Thyroid gland (tissue), 4 donors: ENCODE data around the gene FCN3.

Experiments used
- CTCF ChIP-seq, 6 experiments: fragments of 200-600 bp in 3 of 6; fragments of 450-650 bp in 3 of 6; sonication (generic) in 3 of 6; IDR thresholded peaks; one replicate each; pipeline ENCODE4 v1.5.1; 2016 to 2019; ENCODE audit warnings: antibody characterized with exemption in 6 of 6, mild to moderate bottlenecking in 2 of 6, inconsistent platforms in 1 of 6, moderate library complexity in 1 of 6
- POLR2A ChIP-seq, 2 donors: fragments of 450-650 bp; IDR thresholded peaks; one replicate each; pipeline ENCODE4 v1.6.1; 2017; ENCODE audit warnings: antibody characterized with exemption in 2 of 2, mild to moderate bottlenecking in 2 of 2, moderate library complexity in 1 of 2

- TF ChIP-seq CTCF (IDR thresholded peaks at IDR 0.05), result no peak
- TF ChIP-seq POLR2A (IDR thresholded peaks at IDR 0.05), result no peak
These were observed 7.4 kb downstream of the FCN3 start for GRCh38 chr1:27367160-27367650.
